Measurements from ENCODE around the gene GPAM. TPM values are rescaled to one million over a fixed set of nuclear protein-coding genes. Genes with fewer than 3 reads are reported as not detected.

The GPAM gene
- total RNA-seq, 2 donors from 2014 or later = 18.5 to 21.3 TPM

DNA sequence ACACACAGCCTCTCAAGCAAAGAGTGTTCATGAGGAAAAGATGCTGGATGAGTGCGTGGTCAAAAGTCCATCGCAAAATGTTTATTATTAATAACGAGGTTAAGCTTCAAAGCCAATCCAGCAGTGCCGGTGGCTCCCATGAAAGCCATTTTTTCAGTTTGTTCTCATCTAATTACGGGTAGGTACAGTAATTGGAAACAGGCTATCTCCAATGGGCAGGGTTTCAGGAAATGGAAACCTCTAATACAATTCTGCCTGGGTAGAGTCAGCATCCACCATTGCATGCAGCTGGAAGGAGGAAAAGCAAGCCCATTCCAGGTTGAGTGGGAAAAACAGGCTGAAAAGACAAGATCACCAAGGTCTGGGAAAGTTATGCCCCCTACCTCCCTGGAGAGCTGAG, 57.4 kb downstream of the GPAM start:
- H3K36me3 Mint-ChIP-seq (ENCODE audit: low read depth) = no peaks in the 10 kb centered on the region
- H3K4me1 Mint-ChIP-seq = no peaks in the 10 kb centered on the region
- H3K9me3 ChIP-seq (ENCODE audit: control insufficient read depth, low read length) = no peaks in the 10 kb centered on the region
- H3K27ac ChIP-seq (ENCODE audit: low read depth, low read length) = no peak overlapping the region
- H3K9ac ChIP-seq (ENCODE audit: extremely low read depth, low read length, poor library complexity, severe bottlenecking) = no peak overlapping the region
- peaks cover 2% of the 10 kb centered on the region for H3K27me3 Mint-ChIP-seq (ENCODE audit: insufficient read depth)
- no peaks in the 10 kb centered on the region for H3K4me1 ChIP-seq (ENCODE audit: control insufficient read depth, insufficient read depth, low read length)
- H3K4me3 ChIP-seq (ENCODE audit: low read length) = no peak overlapping the region
- no peak overlapping the region for H3K4me3 Mint-ChIP-seq
- H3K36me3 ChIP-seq (ENCODE audit: control insufficient read depth, insufficient read depth, low read length) = no peaks in the 10 kb centered on the region
- peak; percentile 2 for DNase-seq
- no peak overlapping the region for H3K27ac Mint-ChIP-seq
- TF ChIP-seq, protein P1, sequence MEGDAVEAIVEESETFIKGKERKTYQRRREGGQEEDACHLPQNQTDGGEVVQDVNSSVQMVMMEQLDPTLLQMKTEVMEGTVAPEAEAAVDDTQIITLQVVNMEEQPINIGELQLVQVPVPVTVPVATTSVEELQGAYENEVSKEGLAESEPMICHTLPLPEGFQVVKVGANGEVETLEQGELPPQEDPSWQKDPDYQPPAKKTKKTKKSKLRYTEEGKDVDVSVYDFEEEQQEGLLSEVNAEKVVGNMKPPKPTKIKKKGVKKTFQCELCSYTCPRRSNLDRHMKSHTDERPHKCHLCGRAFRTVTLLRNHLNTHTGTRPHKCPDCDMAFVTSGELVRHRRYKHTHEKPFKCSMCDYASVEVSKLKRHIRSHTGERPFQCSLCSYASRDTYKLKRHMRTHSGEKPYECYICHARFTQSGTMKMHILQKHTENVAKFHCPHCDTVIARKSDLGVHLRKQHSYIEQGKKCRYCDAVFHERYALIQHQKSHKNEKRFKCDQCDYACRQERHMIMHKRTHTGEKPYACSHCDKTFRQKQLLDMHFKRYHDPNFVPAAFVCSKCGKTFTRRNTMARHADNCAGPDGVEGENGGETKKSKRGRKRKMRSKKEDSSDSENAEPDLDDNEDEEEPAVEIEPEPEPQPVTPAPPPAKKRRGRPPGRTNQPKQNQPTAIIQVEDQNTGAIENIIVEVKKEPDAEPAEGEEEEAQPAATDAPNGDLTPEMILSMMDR (conservative IDR thresholded peaks at IDR 0.05) = no peak
- no peaks in the 10 kb centered on the region for H3K27me3 ChIP-seq (ENCODE audit: control insufficient read depth, insufficient read depth, low read length, poor library complexity, severe bottlenecking)
- 88 to 98% methylated on average over 5 of the region's 5 CpGs for WGBS, 2 experiments (ENCODE audit: insufficient coverage in 1 of 2, insufficient read length in 1 of 2)
- no peaks in the 10 kb centered on the region for H3K9me3 Mint-ChIP-seq

DNA sequence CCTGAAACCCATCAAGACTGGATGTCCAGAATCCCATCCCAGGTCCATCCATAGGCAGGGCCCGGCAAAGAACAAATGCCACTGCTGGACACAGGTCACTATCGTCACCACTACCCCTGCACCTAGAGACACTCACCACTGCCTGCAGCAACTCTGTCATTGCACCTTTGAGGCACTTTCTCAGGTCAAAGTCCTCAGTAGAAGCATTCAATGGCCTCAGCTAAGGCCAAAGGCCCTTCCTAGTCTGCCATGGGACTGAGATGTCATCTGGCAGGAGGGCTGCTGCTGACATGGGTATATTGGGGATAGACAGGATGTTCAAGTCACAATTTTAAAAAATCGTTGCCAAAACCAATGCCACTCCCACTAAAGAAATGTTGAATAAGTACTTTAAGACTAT, 58.7 kb downstream of the GPAM start:
- Mint-ChIP-seq H3K27ac (no peak overlapping the region), H3K4me3 (no peak overlapping the region), H3K27me3 (ENCODE audit: insufficient read depth) (peaks cover 2% of the 10 kb centered on the region), H3K36me3 (ENCODE audit: low read depth) (no peaks in the 10 kb centered on the region), H3K9me3 (no peaks in the 10 kb centered on the region), H3K4me1 (no peaks in the 10 kb centered on the region)
- TF ChIP-seq, protein P1 (conservative IDR thresholded peaks at IDR 0.05) = no peak
- peak; percentile 8 for DNase-seq
- no peaks in the 10 kb centered on the region for H3K27me3 ChIP-seq (ENCODE audit: control insufficient read depth, insufficient read depth, low read length, poor library complexity, severe bottlenecking)
- H3K27ac ChIP-seq (ENCODE audit: low read depth, low read length) = no peak overlapping the region
- no peaks in the 10 kb centered on the region for H3K4me1 ChIP-seq (ENCODE audit: control insufficient read depth, insufficient read depth, low read length)
- H3K4me3 ChIP-seq (ENCODE audit: low read length) = no peak overlapping the region
- WGBS, 2 experiments (ENCODE audit: insufficient coverage in 1 of 2, insufficient read length in 1 of 2) = 94 to 100% methylated on average over 1 to 3 of the region's 3 CpGs
- H3K9ac ChIP-seq (ENCODE audit: extremely low read depth, low read length, poor library complexity, severe bottlenecking) = no peak overlapping the region
- H3K9me3 ChIP-seq (ENCODE audit: control insufficient read depth, low read length) = no peaks in the 10 kb centered on the region
- no peaks in the 10 kb centered on the region for H3K36me3 ChIP-seq (ENCODE audit: control insufficient read depth, insufficient read depth, low read length)

DNA sequence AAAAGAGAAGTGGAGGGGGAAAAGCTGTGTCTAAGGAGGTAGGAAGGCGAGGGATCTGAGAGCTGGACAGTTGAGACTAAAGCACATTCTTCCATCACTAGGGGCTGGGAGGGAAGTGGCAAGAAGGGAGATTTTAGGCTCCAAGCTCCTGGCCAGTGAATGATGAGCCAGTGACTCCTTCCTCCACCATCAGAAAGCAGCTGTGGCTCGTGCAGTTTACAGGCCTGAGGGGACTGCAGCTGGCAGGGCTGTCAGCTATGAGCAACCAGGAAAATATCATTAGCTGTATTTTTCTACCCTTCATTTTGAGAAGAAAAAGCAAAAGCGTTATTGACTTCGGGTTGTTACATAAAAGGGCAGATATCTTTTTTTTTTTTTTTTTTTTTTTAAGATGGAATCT, 60.7 kb downstream of the GPAM start:
- Histone ChIP-seq H3K9ac (ENCODE audit: extremely low read depth, low read length, poor library complexity, severe bottlenecking) (no peak overlapping the region), H3K4me3 (ENCODE audit: low read length) (no peak overlapping the region), H3K9me3 (ENCODE audit: control insufficient read depth, low read length) (peaks cover 2% of the 10 kb centered on the region), H3K27me3 (ENCODE audit: control insufficient read depth, insufficient read depth, low read length, poor library complexity, severe bottlenecking) (no peaks in the 10 kb centered on the region), H3K4me1 (ENCODE audit: control insufficient read depth, insufficient read depth, low read length) (no peaks in the 10 kb centered on the region), H3K27ac (ENCODE audit: low read depth, low read length) (no peak overlapping the region), H3K36me3 (ENCODE audit: control insufficient read depth, insufficient read depth, low read length) (no peaks in the 10 kb centered on the region)
- Mint-ChIP-seq H3K27ac (no peak overlapping the region), H3K27me3 (ENCODE audit: insufficient read depth) (peaks cover 2% of the 10 kb centered on the region), H3K36me3 (ENCODE audit: low read depth) (no peaks in the 10 kb centered on the region), H3K9me3 (no peaks in the 10 kb centered on the region), H3K4me3 (no peak overlapping the region), H3K4me1 (peaks cover 8% of the 10 kb centered on the region)
- TF ChIP-seq, protein P1 (conservative IDR thresholded peaks at IDR 0.05) = no peak
- 83 to 99% methylated on average over 2 to 4 of the region's 4 CpGs for WGBS, 2 experiments (ENCODE audit: insufficient coverage in 1 of 2, insufficient read length in 1 of 2)
- DNase-seq = peak; percentile 37

Measured in endodermal cell (in vitro differentiated cells).